Suprapubic skin (tissue), 4 donors: ENCODE data around the gene ATOH1. TPM values are rescaled to one million over a fixed set of nuclear protein-coding genes. Genes with fewer than 3 reads are reported as not detected.

Source experiments
- DNase-seq, 2 donors: peaks; one replicate each; pipeline ENCODE4 v3.0.0-alpha.2; 2019; ENCODE audit warnings: low spot score in 2 of 2
- H3K27ac ChIP-seq: fragments of 200-600 bp; sonication (generic); one replicate; pipeline ENCODE4 v1.5.1; 2019
- H3K27me3 ChIP-seq: fragments of 200-600 bp; sonication (generic); one replicate; pipeline ENCODE4 v1.5.1; 2019
- H3K36me3 ChIP-seq: fragments of 200-600 bp; sonication (generic); one replicate; pipeline ENCODE4 v1.5.1; 2019
- H3K4me1 ChIP-seq: fragments of 200-600 bp; sonication (generic); one replicate; pipeline ENCODE4 v1.5.1; 2019
- H3K4me3 ChIP-seq: fragments of 200-600 bp; sonication (generic); one replicate; pipeline ENCODE4 v1.5.1; 2019; ENCODE audit warnings: mild to moderate bottlenecking
- H3K9me3 ChIP-seq: fragments of 200-600 bp; sonication (generic); one replicate; pipeline ENCODE4 v1.5.1; 2019
- CTCF ChIP-seq, 2 donors: fragments of 200-600 bp in 1 of 2; fragments of 450-650 bp in 1 of 2; sonication (generic) in 1 of 2; IDR thresholded peaks; one replicate each; pipeline ENCODE4 v1.5.1; 2016 to 2019; ENCODE audit warnings: antibody characterized with exemption in 2 of 2, mild to moderate bottlenecking in 1 of 2, moderate library complexity in 1 of 2
- EP300 ChIP-seq: sonication (generic); formaldehyde crosslinking; IDR thresholded peaks from one replicate; pipeline ENCODE4 v1.6.1; 2017; ENCODE audit warnings: antibody characterized with exemption
- POLR2A ChIP-seq, 2 donors: fragments of 450-650 bp; IDR thresholded peaks; one replicate each; pipeline ENCODE4 v1.6.1; 2017; ENCODE audit warnings: antibody characterized with exemption in 2 of 2, mild to moderate bottlenecking in 2 of 2, moderate library complexity in 2 of 2
- POLR2AphosphoS5 ChIP-seq, 3 donors: sonication (generic); formaldehyde crosslinking; IDR thresholded peaks; one replicate each; pipeline ENCODE4 v1.6.1; 2017; ENCODE audit warnings: antibody characterized with exemption in 3 of 3
- WGBS: methylation state at CpG from one replicate; pipeline ENCODE4 v1.1.5; 2018; 5-methylcytosine and 5-hydroxymethylcytosine counted together
- total RNA-seq, 4 donors: library from RNA; depleted of rRNA; stranded (reverse); fragments of >200 nt; gene quantifications; one replicate each; pipeline ENCODE4 v1.1.0, GENCODE V29; 2016

ATOH1 gene
- total RNA-seq, 4 donors from 2014 or later: not detected

- H3K9me3 ChIP-seq: no peaks in the 10 kb centered on the region
- H3K4me1 ChIP-seq: no peaks in the 10 kb centered on the region
- no peak overlapping the region for H3K27ac ChIP-seq
- H3K27me3 ChIP-seq: peaks cover 15% of the 10 kb centered on the region
- no peak overlapping the region for H3K4me3 ChIP-seq
- H3K36me3 ChIP-seq: no peaks in the 10 kb centered on the region
- DNase-seq: no peak
- TF ChIP-seq POLR2A (IDR thresholded peaks at IDR 0.05) (no peak), EP300 (no peak), CTCF (IDR thresholded peaks at IDR 0.05) (no peak), POLR2AphosphoS5 (IDR thresholded peaks at IDR 0.05) (no peak)
Measured at GRCh38 chr4:93843772-93844171, 15.2 kb downstream of the ATOH1 start.

- Histone ChIP-seq H3K4me3 (no peak overlapping the region), H3K4me1 (no peaks in the 10 kb centered on the region), H3K27me3 (peaks cover 4% of the 10 kb centered on the region), H3K27ac (no peak overlapping the region), H3K36me3 (no peaks in the 10 kb centered on the region), H3K9me3 (no peaks in the 10 kb centered on the region)
- TF ChIP-seq POLR2AphosphoS5 (IDR thresholded peaks at IDR 0.05) (no peak), POLR2A (IDR thresholded peaks at IDR 0.05) (no peak), CTCF (IDR thresholded peaks at IDR 0.05) (no peak), EP300 (no peak)
- 87% methylated on average over 3 of the region's 3 CpGs for WGBS
- no peak for DNase-seq
Measured at GRCh38 chr4:93852680-93853079, 24.1 kb downstream of the ATOH1 start.

DNA sequence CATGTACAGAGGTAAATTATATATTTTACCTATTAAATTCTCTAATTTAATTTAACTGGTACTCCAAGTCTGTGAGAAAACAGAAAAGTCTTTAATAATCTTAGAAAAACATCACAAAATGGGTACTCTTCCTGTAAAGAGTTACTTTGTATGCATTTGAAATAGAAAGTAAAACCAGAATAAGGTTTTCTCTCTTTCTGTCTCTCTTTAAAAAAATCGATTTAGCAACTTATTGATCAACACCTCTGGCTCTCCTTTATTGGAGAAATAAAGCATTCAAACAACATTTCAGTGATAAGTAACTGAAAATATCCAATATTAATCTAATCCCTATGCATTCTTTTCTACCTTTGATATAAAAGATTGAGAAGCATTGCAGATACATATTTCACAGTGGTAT lies 27.4 kb downstream of the ATOH1 start:
- Histone ChIP-seq H3K4me1 (no peaks in the 10 kb centered on the region), H3K36me3 (no peaks in the 10 kb centered on the region), H3K4me3 (no peak overlapping the region), H3K27me3 (peaks cover 4% of the 10 kb centered on the region), H3K9me3 (no peaks in the 10 kb centered on the region), H3K27ac (no peak overlapping the region)
- TF ChIP-seq POLR2A (IDR thresholded peaks at IDR 0.05) (no peak), CTCF (IDR thresholded peaks at IDR 0.05) (no peak), POLR2AphosphoS5 (IDR thresholded peaks at IDR 0.05) (no peak), EP300 (no peak)
- 43% methylated on average over 1 of the region's 1 CpG for WGBS
- DNase-seq: no peak

DNA sequence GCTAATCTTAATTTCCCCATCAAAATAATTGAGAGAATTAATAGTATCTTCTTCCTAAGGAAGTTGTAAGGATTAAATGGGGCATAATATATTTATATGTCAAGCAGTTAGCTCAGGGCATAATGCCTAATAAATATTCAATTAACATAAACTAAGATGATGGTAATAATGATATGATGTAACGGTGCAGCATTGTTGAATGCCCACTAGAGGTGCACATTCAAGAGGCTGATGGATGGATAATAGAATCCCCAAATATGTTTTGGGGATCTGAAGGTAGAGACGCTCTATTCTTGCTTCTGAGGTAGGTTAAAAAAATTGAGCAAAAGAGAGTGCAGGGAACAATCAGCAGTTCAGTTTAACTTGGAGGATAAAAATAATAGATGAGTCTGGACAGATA lies 37.1 kb downstream of the ATOH1 start:
- Histone ChIP-seq H3K4me1 (no peaks in the 10 kb centered on the region), H3K9me3 (no peaks in the 10 kb centered on the region), H3K4me3 (no peak overlapping the region), H3K36me3 (no peaks in the 10 kb centered on the region), H3K27ac (no peak overlapping the region), H3K27me3 (no peaks in the 10 kb centered on the region)
- WGBS: 78% methylated on average over 2 of the region's 2 CpGs
- no peak for DNase-seq
- TF ChIP-seq EP300 (no peak), POLR2A (IDR thresholded peaks at IDR 0.05) (no peak), POLR2AphosphoS5 (IDR thresholded peaks at IDR 0.05) (no peak), CTCF (IDR thresholded peaks at IDR 0.05) (no peak)

DNA sequence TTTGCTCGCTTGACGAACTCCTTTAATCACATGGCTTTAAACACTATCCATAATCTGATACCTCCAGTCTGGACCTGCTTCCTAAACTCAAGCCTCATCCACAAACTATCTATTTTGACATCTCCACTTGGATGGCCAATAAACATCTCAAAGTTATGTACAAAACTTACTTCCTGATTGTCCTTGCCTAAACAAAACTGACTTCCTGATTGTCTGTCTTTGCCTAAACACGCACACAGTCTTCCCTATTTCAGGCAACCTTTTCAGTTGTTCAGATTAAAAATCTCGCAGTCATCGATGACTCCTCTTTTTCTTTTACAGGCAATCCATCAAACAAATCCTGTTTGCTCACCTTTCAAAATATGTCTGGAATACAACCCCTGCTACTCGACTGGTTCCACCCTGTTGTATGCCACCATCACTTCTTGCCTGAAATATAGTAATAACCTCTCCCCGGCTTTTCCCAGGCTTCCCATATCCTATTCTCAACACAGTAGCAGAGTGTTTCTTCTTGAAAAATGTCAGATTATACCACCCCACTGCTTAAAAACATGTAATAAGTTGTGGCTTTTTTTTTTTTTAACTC lies 39.0 kb downstream of the ATOH1 start:
- 59% methylated on average over 7 of the region's 7 CpGs for WGBS
- DNase-seq: no peak

More for the DNA sequence above, 39.0 kb downstream of the ATOH1 start:
- TF ChIP-seq POLR2AphosphoS5 (IDR thresholded peaks at IDR 0.05): no peak
- no peak for TF ChIP-seq CTCF (IDR thresholded peaks at IDR 0.05)
- no peak for TF ChIP-seq POLR2A (IDR thresholded peaks at IDR 0.05)
- no peak for TF ChIP-seq EP300
- no peaks in the 10 kb centered on the region for H3K27me3 ChIP-seq
- H3K27ac ChIP-seq: no peak overlapping the region
- no peaks in the 10 kb centered on the region for H3K4me1 ChIP-seq
- H3K4me3 ChIP-seq: no peak overlapping the region
- H3K36me3 ChIP-seq: no peaks in the 10 kb centered on the region
- H3K9me3 ChIP-seq: no peaks in the 10 kb centered on the region
